Measurements from ENCODE around the gene EEA1.
"Not testable (repeated sequence)": the region's sequence is repeated elsewhere in the genome, so short reads cannot be mapped to it uniquely, and the experiment has no call there.

DNA sequence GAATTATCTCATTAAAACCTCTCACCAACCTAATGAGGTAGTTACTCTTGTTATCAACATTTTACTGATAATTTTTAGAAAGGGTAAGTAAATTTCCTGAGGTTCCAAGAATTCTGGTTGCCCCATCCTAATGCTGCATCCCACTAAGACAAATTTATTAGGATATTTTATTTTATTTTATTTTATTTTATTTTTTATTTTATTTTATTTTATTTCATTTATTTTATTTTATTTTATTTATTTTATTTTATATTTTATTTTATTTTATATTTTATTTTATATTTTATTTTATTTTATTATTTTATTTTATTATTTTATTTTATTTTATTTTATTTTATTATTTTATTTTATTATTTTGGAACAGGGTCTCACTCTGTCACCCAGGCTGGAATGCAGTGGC, 179.4 kb downstream of the EEA1 start:
- TF ChIP-seq, protein P1, sequence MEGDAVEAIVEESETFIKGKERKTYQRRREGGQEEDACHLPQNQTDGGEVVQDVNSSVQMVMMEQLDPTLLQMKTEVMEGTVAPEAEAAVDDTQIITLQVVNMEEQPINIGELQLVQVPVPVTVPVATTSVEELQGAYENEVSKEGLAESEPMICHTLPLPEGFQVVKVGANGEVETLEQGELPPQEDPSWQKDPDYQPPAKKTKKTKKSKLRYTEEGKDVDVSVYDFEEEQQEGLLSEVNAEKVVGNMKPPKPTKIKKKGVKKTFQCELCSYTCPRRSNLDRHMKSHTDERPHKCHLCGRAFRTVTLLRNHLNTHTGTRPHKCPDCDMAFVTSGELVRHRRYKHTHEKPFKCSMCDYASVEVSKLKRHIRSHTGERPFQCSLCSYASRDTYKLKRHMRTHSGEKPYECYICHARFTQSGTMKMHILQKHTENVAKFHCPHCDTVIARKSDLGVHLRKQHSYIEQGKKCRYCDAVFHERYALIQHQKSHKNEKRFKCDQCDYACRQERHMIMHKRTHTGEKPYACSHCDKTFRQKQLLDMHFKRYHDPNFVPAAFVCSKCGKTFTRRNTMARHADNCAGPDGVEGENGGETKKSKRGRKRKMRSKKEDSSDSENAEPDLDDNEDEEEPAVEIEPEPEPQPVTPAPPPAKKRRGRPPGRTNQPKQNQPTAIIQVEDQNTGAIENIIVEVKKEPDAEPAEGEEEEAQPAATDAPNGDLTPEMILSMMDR (IDR thresholded peaks at IDR 0.05): not testable (repeated sequence)
- TF ChIP-seq POLR2A (IDR thresholded peaks at IDR 0.05): not testable (repeated sequence)

Measured in Peyer's patch (tissue), 4 donors.